ENCODE data around the gene NEU2. TPM values are rescaled to one million over a fixed set of nuclear protein-coding genes. Genes with fewer than 3 reads are reported as not detected.

Gene NEU2
- total and polyA plus RNA-seq, 10 of the 15 experiments (the other 5 are each of a cell fraction or from before 2014, with no cell fraction given) = not detected

DNA sequence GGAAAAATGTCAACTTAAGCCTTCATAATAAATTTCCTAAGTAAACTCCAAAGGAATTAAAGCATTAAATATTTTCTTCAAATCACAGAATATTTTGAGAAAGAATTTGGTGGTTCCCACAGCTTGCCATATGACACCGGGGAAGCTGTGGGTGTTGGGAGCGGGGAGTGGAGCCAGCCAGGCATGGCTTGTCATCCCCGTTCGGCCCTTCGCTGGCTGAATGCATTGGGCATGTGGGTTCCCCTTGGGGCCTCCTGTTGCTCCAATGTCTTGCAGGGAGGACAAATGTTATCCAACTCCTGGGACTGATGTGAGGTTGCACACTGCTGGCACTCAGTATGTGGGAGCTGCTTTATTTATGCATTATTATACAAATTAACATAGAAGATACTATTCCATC is 38.0 kb upstream of the NEU2 start:
- H2AFZ ChIP-seq (ENCODE audit: control insufficient read depth, low read depth, low read length) = no peak overlapping the region
- H3K9ac ChIP-seq (ENCODE audit: control insufficient read depth, insufficient read depth, low read length) = no peak overlapping the region
- H3K4me2 ChIP-seq (ENCODE audit: control insufficient read depth, insufficient read depth) = no peak overlapping the region
- H3K27ac ChIP-seq (ENCODE audit: control insufficient read depth, insufficient read depth) = no peak overlapping the region
- ATAC-seq (no peak), FAIRE-seq (no peak), DNase-seq (ENCODE audit: low read depth, low spot score) (no peak)
- SMC1A ChIA-PET (ENCODE audit: uncharacterized antibody, unreplicated experiment) = interaction anchor here (0.6 kb wide), 1 partner anchor 15 kb away, joined by 3 read pairs; no protein-coding TSS in a partner anchor
- no peaks in the 10 kb centered on the region for H3K9me3 ChIP-seq (replicated peaks; ENCODE audit: control insufficient read depth, insufficient read depth, low read length)
- CTCF ChIA-PET = no interaction called here
- POLR2A ChIA-PET = no interaction called here
- in situ Hi-C loops (cut with MboI) (no loop called here), intact Hi-C loops (cut with micrococcal nuclease; ENCODE audit: unreplicated experiment) (no loop called here)
- H3K27me3 ChIP-seq (replicated peaks in 1 of 2; ENCODE audit: control insufficient read depth in 2 of 2, insufficient read depth in 2 of 2, low read length in 1 of 2) = no peaks in the 10 kb centered on the region; a peak in 1 of 4 replicates
- no TSS peak for BruUV-seq (replicated peaks)
- H4K20me1 ChIP-seq (ENCODE audit: control insufficient read depth, insufficient read depth) = no peaks in the 10 kb centered on the region
- 88% methylated on average over 5 of the region's 5 CpGs for WGBS (ENCODE audit: insufficient coverage, insufficient replicate concordance, low lambda C conversion rate, missing lambda C conversion rate)
- H3K4me3 ChIP-seq = no peak overlapping the region
- H3K79me2 ChIP-seq (ENCODE audit: control insufficient read depth, insufficient read depth, low read length) = no peaks in the 10 kb centered on the region
- RAD21 ChIA-PET (ENCODE audit: unreplicated experiment) = no interaction called here
- no peaks in the 10 kb centered on the region for H3K4me1 ChIP-seq (ENCODE audit: control insufficient read depth, insufficient read depth, low read length)
- TF ChIP-seq SMAD5 (IDR thresholded peaks at IDR 0.05; ENCODE audit: low read depth) (no peak), STAT1 (conservative IDR thresholded peaks at IDR 0.05) (no peak), RBBP5 (conservative IDR thresholded peaks at IDR 0.05) (no peak), MEF2A (IDR thresholded peaks at IDR 0.05; ENCODE audit: insufficient read depth, low read depth, low read length) (no peak), NR2C2 (IDR thresholded peaks at IDR 0.05; ENCODE audit: borderline replicate concordance, control insufficient read depth, insufficient read length, low read depth) (no peak)
- TF ChIP-seq, protein P1, sequence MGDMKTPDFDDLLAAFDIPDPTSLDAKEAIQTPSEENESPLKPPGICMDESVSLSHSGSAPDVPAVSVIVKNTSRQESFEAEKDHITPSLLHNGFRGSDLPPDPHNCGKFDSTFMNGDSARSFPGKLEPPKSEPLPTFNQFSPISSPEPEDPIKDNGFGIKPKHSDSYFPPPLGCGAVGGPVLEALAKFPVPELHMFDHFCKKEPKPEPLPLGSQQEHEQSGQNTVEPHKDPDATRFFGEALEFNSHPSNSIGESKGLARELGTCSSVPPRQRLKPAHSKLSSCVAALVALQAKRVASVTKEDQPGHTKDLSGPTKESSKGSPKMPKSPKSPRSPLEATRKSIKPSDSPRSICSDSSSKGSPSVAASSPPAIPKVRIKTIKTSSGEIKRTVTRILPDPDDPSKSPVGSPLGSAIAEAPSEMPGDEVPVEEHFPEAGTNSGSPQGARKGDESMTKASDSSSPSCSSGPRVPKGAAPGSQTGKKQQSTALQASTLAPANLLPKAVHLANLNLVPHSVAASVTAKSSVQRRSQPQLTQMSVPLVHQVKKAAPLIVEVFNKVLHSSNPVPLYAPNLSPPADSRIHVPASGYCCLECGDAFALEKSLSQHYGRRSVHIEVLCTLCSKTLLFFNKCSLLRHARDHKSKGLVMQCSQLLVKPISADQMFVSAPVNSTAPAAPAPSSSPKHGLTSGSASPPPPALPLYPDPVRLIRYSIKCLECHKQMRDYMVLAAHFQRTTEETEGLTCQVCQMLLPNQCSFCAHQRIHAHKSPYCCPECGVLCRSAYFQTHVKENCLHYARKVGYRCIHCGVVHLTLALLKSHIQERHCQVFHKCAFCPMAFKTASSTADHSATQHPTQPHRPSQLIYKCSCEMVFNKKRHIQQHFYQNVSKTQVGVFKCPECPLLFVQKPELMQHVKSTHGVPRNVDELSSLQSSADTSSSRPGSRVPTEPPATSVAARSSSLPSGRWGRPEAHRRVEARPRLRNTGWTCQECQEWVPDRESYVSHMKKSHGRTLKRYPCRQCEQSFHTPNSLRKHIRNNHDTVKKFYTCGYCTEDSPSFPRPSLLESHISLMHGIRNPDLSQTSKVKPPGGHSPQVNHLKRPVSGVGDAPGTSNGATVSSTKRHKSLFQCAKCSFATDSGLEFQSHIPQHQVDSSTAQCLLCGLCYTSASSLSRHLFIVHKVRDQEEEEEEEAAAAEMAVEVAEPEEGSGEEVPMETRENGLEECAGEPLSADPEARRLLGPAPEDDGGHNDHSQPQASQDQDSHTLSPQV (IDR thresholded peaks at IDR 0.05) = no peak
- TF ChIP-seq, protein P2, sequence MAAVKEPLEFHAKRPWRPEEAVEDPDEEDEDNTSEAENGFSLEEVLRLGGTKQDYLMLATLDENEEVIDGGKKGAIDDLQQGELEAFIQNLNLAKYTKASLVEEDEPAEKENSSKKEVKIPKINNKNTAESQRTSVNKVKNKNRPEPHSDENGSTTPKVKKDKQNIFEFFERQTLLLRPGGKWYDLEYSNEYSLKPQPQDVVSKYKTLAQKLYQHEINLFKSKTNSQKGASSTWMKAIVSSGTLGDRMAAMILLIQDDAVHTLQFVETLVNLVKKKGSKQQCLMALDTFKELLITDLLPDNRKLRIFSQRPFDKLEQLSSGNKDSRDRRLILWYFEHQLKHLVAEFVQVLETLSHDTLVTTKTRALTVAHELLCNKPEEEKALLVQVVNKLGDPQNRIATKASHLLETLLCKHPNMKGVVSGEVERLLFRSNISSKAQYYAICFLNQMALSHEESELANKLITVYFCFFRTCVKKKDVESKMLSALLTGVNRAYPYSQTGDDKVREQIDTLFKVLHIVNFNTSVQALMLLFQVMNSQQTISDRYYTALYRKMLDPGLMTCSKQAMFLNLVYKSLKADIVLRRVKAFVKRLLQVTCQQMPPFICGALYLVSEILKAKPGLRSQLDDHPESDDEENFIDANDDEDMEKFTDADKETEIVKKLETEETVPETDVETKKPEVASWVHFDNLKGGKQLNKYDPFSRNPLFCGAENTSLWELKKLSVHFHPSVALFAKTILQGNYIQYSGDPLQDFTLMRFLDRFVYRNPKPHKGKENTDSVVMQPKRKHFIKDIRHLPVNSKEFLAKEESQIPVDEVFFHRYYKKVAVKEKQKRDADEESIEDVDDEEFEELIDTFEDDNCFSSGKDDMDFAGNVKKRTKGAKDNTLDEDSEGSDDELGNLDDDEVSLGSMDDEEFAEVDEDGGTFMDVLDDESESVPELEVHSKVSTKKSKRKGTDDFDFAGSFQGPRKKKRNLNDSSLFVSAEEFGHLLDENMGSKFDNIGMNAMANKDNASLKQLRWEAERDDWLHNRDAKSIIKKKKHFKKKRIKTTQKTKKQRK (IDR thresholded peaks at IDR 0.05; ENCODE audit: low read depth, low read length) = no peak
- no peaks in the 10 kb centered on the region for H3K36me3 ChIP-seq (ENCODE audit: control insufficient read depth in 2 of 2, insufficient read depth in 2 of 2, low read length in 1 of 2)
